ENCODE data around the gene TCERG1L. TPM values are rescaled to one million over a fixed set of nuclear protein-coding genes. Genes with fewer than 3 reads are reported as not detected.

TCERG1L gene
- total and polyA plus RNA-seq, 9 of the 15 experiments (the other 6 are each of a cell fraction or from before 2014, with no cell fraction given) = not detected

- no peak for ATAC-seq
- TF ChIP-seq RBM39 (optimal IDR thresholded peaks at IDR 0.05; ENCODE audit: low read depth, low read length) = no peak
- no peak for TF ChIP-seq KLF13 (tag; IDR thresholded peaks at IDR 0.05; ENCODE audit: borderline replicate concordance, low read depth)
- TF ChIP-seq SLC30A9 (CRISPR knock-in tag; IDR thresholded peaks at IDR 0.05) = no peak
- no peak for TF ChIP-seq MECOM (CRISPR knock-in tag; IDR thresholded peaks at IDR 0.05)
These were observed 166.7 kb downstream of the TCERG1L start for GRCh38 chr10:131144711-131145375.

GRCh38 chr10:131144196-131144595 is 167.3 kb downstream of the TCERG1L start:
- H3K4me1 ChIP-seq (replicated peaks in 1 of 2; ENCODE audit: control insufficient read depth in 2 of 2, insufficient read depth in 2 of 2, low read length in 2 of 2) = no peaks in the 10 kb centered on the region
- no TSS peak for BruUV-seq (replicated peaks)
- no peaks in the 10 kb centered on the region for H3K9me1 ChIP-seq (ENCODE audit: control insufficient read depth, insufficient read depth, low read length)
- ATAC-seq (no peak), DNase-seq (ENCODE audit: extremely low read depth in 1 of 4, low spot score in 3 of 4) (no peak), FAIRE-seq (no peak)
- ChIA-PET POLR2A (no interaction called here), CTCF (ENCODE audit: low intra/inter-chr PET ratio) (no interaction called here)
- H4K20me1 ChIP-seq (replicated peaks; ENCODE audit: control insufficient read depth, insufficient read depth, low read length) = no peaks in the 10 kb centered on the region
- no peak overlapping the region for H3K4me3 ChIP-seq
- no peak overlapping the region for H3K27ac ChIP-seq (ENCODE audit: extremely low read depth, low read depth, low read length)
- H2AFZ ChIP-seq (ENCODE audit: low read depth, low read length) = no peak overlapping the region
- no peak overlapping the region for H3K9ac ChIP-seq (ENCODE audit: insufficient read depth in 1 of 2, low read depth in 2 of 2, low read length in 2 of 2)
- no peaks in the 10 kb centered on the region for H3K36me3 ChIP-seq (ENCODE audit: control insufficient read depth, insufficient read depth, low read length)
- no peaks in the 10 kb centered on the region for H3K9me3 ChIP-seq (replicated peaks; ENCODE audit: control insufficient read depth, insufficient read depth, low read depth, low read length)
- H3K4me2 ChIP-seq (ENCODE audit: insufficient read depth, low read length) = no peak overlapping the region
- no peaks in the 10 kb centered on the region for H3K79me2 ChIP-seq (ENCODE audit: control insufficient read depth, insufficient read depth, low read length)
- under 1% methylated on average over 13 of the region's 13 CpGs for WGBS (ENCODE audit: insufficient coverage, low coverage, missing lambda C conversion rate)
- intact Hi-C loops (cut with micrococcal nuclease) (no loop called here), in situ Hi-C loops (cut with MboI) (no loop called here)
- peaks cover 0 to 19% of the 10 kb centered on the region in 2 experiments; a peak in 2 of 5 replicates for H3K27me3 ChIP-seq (ENCODE audit: control insufficient read depth in 2 of 2, insufficient read depth in 2 of 2, low read length in 2 of 2)
- TF ChIP-seq ETV5 (CRISPR knock-in tag; IDR thresholded peaks at IDR 0.05; ENCODE audit: low read depth) = no peak
- TF ChIP-seq NR2F6 (CRISPR knock-in tag; IDR thresholded peaks at IDR 0.05) = no peak
- TF ChIP-seq ZNF780A (CRISPR knock-in tag; IDR thresholded peaks at IDR 0.05) = no peak
- no peak for TF ChIP-seq DNMT1 (IDR thresholded peaks at IDR 0.05)
- TF ChIP-seq ZNF316 (IDR thresholded peaks at IDR 0.05) = no peak
- TF ChIP-seq SUPT5H (IDR thresholded peaks at IDR 0.05) = no peak
- TF ChIP-seq PHF8 (IDR thresholded peaks at IDR 0.05; ENCODE audit: borderline replicate concordance, low read length) = no peak
- no peak for TF ChIP-seq U2AF1 (optimal IDR thresholded peaks at IDR 0.05; ENCODE audit: low read depth, low read length)
- no peak for TF ChIP-seq ZNF445 (CRISPR knock-in tag; IDR thresholded peaks at IDR 0.05; ENCODE audit: low read depth)
- TF ChIP-seq ARID1B (IDR thresholded peaks at IDR 0.05) = no peak
- TF ChIP-seq CHCHD3 (CRISPR knock-in tag; IDR thresholded peaks at IDR 0.05) = no peak
- TF ChIP-seq STAG1 (CRISPR knock-in tag; IDR thresholded peaks at IDR 0.05; ENCODE audit: borderline replicate concordance) = no peak
- no peak for TF ChIP-seq E2F1 (CRISPR knock-in tag; IDR thresholded peaks at IDR 0.05)

More at GRCh38 chr10:131144711-131145375, 166.7 kb downstream of the TCERG1L start:
- Histone ChIP-seq H3K36me3 (ENCODE audit: control insufficient read depth, insufficient read depth, low read length) (no peaks in the 10 kb centered on the region), H3K27ac (ENCODE audit: extremely low read depth, low read depth, low read length) (no peak overlapping the region), H3K9me1 (ENCODE audit: control insufficient read depth, insufficient read depth, low read length) (no peaks in the 10 kb centered on the region), H3K27me3 (ENCODE audit: control insufficient read depth in 2 of 2, insufficient read depth in 2 of 2, low read length in 2 of 2) (peaks cover 0 to 13% of the 10 kb centered on the region in 2 experiments; a peak in 2 of 5 replicates), H3K9me3 (replicated peaks; ENCODE audit: control insufficient read depth, insufficient read depth, low read depth, low read length) (no peaks in the 10 kb centered on the region), H4K20me1 (replicated peaks; ENCODE audit: control insufficient read depth, insufficient read depth, low read length) (no peaks in the 10 kb centered on the region), H2AFZ (ENCODE audit: low read depth, low read length) (no peak overlapping the region), H3K9ac (ENCODE audit: insufficient read depth in 1 of 2, low read depth in 2 of 2, low read length in 2 of 2) (no peak overlapping the region), H3K79me2 (ENCODE audit: control insufficient read depth, insufficient read depth, low read length) (no peaks in the 10 kb centered on the region), H3K4me2 (ENCODE audit: insufficient read depth, low read length) (no peak overlapping the region), H3K4me1 (replicated peaks in 1 of 2; ENCODE audit: control insufficient read depth in 2 of 2, insufficient read depth in 2 of 2, low read length in 2 of 2) (no peaks in the 10 kb centered on the region), H3K4me3 (no peak overlapping the region)
- 0% methylated on average over 8 of the region's 9 CpGs for WGBS (ENCODE audit: insufficient coverage, low coverage, missing lambda C conversion rate)
- CTCF ChIA-PET (ENCODE audit: low intra/inter-chr PET ratio) = no interaction called here
- POLR2A ChIA-PET = no interaction called here
- in situ Hi-C loops (cut with MboI) = no loop called here
- BruUV-seq (replicated peaks) = no TSS peak
- intact Hi-C loops (cut with micrococcal nuclease) = no loop called here
- no peak for FAIRE-seq
- DNase-seq (ENCODE audit: extremely low read depth in 1 of 4, low spot score in 3 of 4) = no peak
